Activated T-helper 17 cell treated with anti-CD3 and anti-CD28 coated beads, Interleukin-2, amount 50 U/mL, for 72 hours (primary cell): ENCODE measurements around the gene PSME2. TPM values are rescaled to one million over a fixed set of nuclear protein-coding genes. Genes with fewer than 3 reads are reported as not detected.

Experiments
- ATAC-seq: fragments of 150-1000 bp; cut with Tn5 transposase; replicated peaks from 2 replicates; pipeline ENCODE4 v1.10.0; 2021; ENCODE audit warnings: mild to moderate bottlenecking, moderate library complexity
- H3K27ac Mint-ChIP-seq: one replicate; pipeline ENCODE4 v1.8.0; 2022; ENCODE audit warnings: mixed read lengths
- H3K27me3 Mint-ChIP-seq: one replicate; pipeline ENCODE4 v1.8.0; 2022; ENCODE audit warnings: mixed read lengths
- H3K36me3 Mint-ChIP-seq: one replicate; pipeline ENCODE4 v1.8.0; 2022; ENCODE audit warnings: low read depth, mild to moderate bottlenecking, mixed read lengths
- H3K4me1 Mint-ChIP-seq: one replicate; pipeline ENCODE4 v1.8.0; 2022; ENCODE audit warnings: mixed read lengths
- H3K4me3 Mint-ChIP-seq: one replicate; pipeline ENCODE4 v1.8.0; 2022; ENCODE audit warnings: mild to moderate bottlenecking, mixed read lengths
- H3K9me3 Mint-ChIP-seq: one replicate; pipeline ENCODE4 v1.8.0; 2022; ENCODE audit warnings: mixed read lengths
- total RNA-seq, 2 donors: library from RNA; stranded (reverse); gene quantifications; one replicate each; pipeline ENCODE4 v1.2.3, GENCODE V29; 2022

PSME2 gene
- total RNA-seq, 2 donors from 2014 or later: 339 to 489 TPM

GRCh38 chr14:24123424-24124417 lies 22.7 kb downstream of the PSME2 start:
- Mint-ChIP-seq H3K27ac (peak overlapping the region; percentile 58), H3K4me1 (peaks cover under 1% of the 10 kb centered on the region), H3K9me3 (no peaks in the 10 kb centered on the region), H3K27me3 (no peaks in the 10 kb centered on the region), H3K36me3 (peaks cover 57% of the 10 kb centered on the region), H3K4me3 (no peak overlapping the region)
- ATAC-seq: no peak

DNA sequence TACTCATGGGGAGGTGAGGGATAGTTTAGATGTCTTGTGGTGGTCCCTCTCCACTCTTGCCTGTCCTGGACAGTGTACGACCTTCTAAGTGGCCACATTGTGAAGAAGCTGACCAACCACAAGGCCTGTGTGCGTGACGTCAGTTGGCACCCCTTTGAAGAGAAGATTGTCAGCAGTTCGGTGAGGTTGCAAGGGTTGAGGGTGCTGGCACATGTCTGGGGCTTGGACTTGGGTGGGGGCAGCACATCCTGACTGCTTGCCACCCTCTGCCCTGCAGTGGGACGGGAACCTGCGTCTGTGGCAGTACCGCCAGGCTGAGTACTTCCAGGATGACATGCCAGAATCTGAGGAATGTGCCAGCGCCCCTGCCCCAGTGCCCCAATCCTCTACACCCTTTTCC lies 23.5 kb downstream of the PSME2 start:
- H3K27me3 Mint-ChIP-seq: no peaks in the 10 kb centered on the region
- H3K4me1 Mint-ChIP-seq: peaks cover 6% of the 10 kb centered on the region
- H3K36me3 Mint-ChIP-seq: peaks cover 65% of the 10 kb centered on the region
- no peaks in the 10 kb centered on the region for H3K9me3 Mint-ChIP-seq
- H3K4me3 Mint-ChIP-seq: no peak overlapping the region
- ATAC-seq: no peak
- peak overlapping the region; percentile 58 for H3K27ac Mint-ChIP-seq

DNA sequence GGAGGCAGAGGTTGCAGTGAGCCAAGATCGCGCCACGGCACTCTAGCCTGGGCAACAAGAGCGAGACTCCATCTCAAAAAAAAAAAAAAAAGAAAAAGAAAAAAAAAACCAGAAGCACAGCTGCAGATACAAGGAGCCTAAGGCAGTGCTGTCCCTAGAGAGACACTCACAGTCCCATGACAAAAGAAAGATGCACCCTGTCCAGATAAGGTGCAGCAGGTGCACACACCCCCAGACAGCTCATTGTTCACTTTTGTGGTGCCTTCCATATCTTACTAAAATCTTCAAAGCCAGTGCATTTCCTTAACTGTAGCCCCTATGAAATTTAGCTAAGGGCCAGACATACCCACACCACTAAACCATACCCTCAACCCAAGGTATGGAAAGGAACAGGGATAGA lies 24.0 kb downstream of the PSME2 start:
- no peak overlapping the region for H3K27ac Mint-ChIP-seq
- no peaks in the 10 kb centered on the region for H3K9me3 Mint-ChIP-seq
- H3K36me3 Mint-ChIP-seq: peaks cover 70% of the 10 kb centered on the region
- no peak overlapping the region for H3K4me3 Mint-ChIP-seq
- H3K27me3 Mint-ChIP-seq: no peaks in the 10 kb centered on the region
- ATAC-seq: no peak
- peaks cover 6% of the 10 kb centered on the region for H3K4me1 Mint-ChIP-seq

DNA sequence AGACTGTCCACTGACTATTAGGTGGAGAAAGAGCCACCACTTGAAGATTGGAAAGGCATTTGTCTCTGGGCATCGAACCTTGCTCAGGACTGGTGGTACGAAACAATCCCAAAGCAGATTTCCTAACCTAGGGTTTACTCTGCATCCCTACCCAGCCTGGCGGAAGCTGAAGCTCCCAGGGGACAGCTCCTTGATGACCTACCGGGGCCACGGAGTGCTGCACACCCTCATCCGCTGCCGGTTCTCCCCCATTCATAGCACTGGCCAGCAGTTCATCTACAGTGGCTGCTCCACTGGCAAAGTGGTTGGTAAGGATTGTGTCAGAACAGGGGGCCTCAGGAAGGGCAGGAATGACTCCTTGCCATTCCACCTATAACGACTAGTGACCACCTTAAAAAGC lies 25.2 kb downstream of the PSME2 start:
- peaks cover 82% of the 10 kb centered on the region for H3K36me3 Mint-ChIP-seq

DNA sequence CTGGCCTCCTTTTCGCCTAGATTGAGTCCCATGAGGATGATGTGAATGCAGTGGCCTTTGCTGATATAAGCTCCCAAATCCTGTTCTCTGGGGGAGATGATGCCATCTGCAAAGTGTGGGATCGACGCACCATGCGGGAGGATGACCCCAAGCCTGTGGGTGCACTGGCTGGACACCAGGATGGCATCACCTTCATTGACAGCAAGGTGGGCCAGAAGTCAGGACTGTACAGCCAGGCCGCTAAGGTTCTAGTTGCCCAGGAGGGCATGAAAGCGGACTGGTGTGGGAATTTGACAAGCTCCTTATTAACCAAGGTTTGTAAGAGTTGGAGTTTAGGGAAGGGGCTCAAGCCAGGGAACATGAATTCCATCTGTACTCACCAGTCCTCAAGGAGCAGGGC lies 26.7 kb downstream of the PSME2 start:
- Mint-ChIP-seq H3K27ac (peak overlapping the region; percentile 64), H3K36me3 (peaks cover 97% of the 10 kb centered on the region)
- ATAC-seq: no peak

More for the DNA sequence above, 25.2 kb downstream of the PSME2 start:
- Mint-ChIP-seq H3K9me3 (no peaks in the 10 kb centered on the region), H3K27me3 (no peaks in the 10 kb centered on the region), H3K4me1 (peaks cover 13% of the 10 kb centered on the region), H3K4me3 (no peak overlapping the region), H3K27ac (no peak overlapping the region)
- no peak for ATAC-seq

DNA sequence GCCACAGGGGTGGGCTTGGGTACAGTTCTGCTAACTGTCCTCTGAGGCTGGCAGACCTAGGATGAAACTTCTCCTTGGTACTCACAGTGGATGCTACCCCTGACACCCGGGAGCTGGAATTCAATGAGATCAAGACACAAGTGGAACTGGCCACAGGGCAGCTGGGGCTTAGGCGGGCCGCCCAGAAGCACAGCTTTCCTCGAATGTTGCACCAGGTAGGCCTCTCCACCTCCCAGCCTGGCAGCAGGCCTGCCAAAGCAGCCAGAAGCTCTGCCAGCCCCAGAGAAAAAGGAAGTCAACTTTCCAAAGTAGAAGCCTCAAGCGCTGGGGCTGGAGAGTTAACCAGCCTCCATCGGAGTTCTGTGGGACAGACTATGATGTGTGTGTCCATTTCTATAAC lies 29.2 kb downstream of the PSME2 start:
- Mint-ChIP-seq H3K4me3 (no peak overlapping the region), H3K27ac (peak overlapping the region; percentile 98), H3K4me1 (peaks cover 24% of the 10 kb centered on the region), H3K9me3 (no peaks in the 10 kb centered on the region), H3K36me3 (peaks cover 78% of the 10 kb centered on the region), H3K27me3 (no peaks in the 10 kb centered on the region)
- ATAC-seq: no peak

More for the DNA sequence above, 26.7 kb downstream of the PSME2 start:
- Mint-ChIP-seq H3K4me3 (no peak overlapping the region), H3K27me3 (no peaks in the 10 kb centered on the region), H3K9me3 (no peaks in the 10 kb centered on the region), H3K4me1 (peaks cover 24% of the 10 kb centered on the region)

GRCh38 chr14:24116128-24116814 lies 30.1 kb downstream of the PSME2 start:
- Mint-ChIP-seq H3K4me3 (peak overlapping the region; percentile 100), H3K27ac (peak overlapping the region; percentile 98), H3K36me3 (peaks cover 69% of the 10 kb centered on the region), H3K27me3 (no peaks in the 10 kb centered on the region), H3K4me1 (peaks cover 24% of the 10 kb centered on the region), H3K9me3 (no peaks in the 10 kb centered on the region)
- ATAC-seq: no peak

- ATAC-seq: no peak
- H3K27ac Mint-ChIP-seq: peak overlapping the region; percentile 98
- H3K9me3 Mint-ChIP-seq: no peaks in the 10 kb centered on the region
- H3K36me3 Mint-ChIP-seq: peaks cover 62% of the 10 kb centered on the region
- peak overlapping the region; percentile 100 for H3K4me3 Mint-ChIP-seq
- H3K27me3 Mint-ChIP-seq: no peaks in the 10 kb centered on the region
- H3K4me1 Mint-ChIP-seq: peaks cover 24% of the 10 kb centered on the region
Observed at GRCh38 chr14:24115422-24116127, 30.8 kb downstream of the PSME2 start.

DNA sequence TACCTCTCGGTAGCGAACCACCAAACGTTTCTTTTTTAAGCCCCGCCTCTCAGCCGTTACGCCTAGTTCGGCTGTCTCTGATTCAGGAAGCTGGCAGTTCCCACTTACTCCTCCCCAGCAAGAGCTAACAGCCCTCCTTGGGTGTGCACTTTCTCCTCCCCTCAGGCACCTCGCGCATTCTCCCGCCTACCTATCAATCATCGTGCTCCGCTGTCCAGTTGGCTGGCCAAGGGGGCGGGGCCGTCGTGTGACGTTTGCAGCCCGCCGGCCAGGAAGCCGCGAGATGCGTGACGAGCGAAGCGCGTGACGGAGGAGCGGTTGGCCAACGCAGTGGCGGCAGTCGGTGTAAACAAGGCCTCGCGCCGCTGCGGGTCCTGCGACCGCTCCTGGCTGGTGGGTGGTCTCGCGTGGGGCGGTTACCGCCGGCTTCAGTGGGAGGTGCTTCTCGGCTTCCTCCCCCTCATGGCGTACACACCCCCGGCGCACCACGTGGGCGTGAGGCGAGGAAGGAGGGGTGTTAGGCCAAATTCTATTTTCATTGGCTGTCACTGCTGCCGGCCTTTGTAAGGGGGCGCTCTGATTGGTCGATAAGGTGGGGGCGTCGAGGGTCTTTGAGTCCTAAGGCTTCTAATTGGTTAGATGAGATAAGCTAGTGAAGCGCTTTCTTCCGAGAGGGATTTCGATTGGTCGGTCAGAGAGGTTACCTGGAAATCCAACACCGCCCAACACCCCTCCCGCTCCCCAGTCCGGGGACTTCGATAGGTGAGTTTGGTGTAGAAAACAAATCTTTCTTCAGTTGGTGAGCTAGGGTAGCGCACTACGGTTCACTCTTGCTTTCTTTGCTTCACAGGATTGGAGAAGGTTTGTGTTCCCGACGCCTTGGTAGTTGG lies 31.6 kb downstream of the PSME2 start, which contains the start of the genes DCAF11 and NRL:
DCAF11 (plus strand) TSS at position 246 of the 890 bp plus-strand sequence. CDS start 818 bp downstream, outside the sequence.
NRL (minus strand) TSS at position 418 of the 890 bp plus-strand sequence. CDS start 32,101 bp downstream, outside the sequence.
- Mint-ChIP-seq H3K4me3 (peak within 1 kb of the TSS; percentile 100), H3K27ac (peak within 1 kb of the TSS; percentile 98), H3K27me3 (no peaks in the 10 kb centered on the region), H3K36me3 (peaks cover 54% of the 10 kb centered on the region), H3K4me1 (peaks cover 24% of the 10 kb centered on the region), H3K9me3 (no peaks in the 10 kb centered on the region)
- peak; percentile 90 for ATAC-seq

DNA sequence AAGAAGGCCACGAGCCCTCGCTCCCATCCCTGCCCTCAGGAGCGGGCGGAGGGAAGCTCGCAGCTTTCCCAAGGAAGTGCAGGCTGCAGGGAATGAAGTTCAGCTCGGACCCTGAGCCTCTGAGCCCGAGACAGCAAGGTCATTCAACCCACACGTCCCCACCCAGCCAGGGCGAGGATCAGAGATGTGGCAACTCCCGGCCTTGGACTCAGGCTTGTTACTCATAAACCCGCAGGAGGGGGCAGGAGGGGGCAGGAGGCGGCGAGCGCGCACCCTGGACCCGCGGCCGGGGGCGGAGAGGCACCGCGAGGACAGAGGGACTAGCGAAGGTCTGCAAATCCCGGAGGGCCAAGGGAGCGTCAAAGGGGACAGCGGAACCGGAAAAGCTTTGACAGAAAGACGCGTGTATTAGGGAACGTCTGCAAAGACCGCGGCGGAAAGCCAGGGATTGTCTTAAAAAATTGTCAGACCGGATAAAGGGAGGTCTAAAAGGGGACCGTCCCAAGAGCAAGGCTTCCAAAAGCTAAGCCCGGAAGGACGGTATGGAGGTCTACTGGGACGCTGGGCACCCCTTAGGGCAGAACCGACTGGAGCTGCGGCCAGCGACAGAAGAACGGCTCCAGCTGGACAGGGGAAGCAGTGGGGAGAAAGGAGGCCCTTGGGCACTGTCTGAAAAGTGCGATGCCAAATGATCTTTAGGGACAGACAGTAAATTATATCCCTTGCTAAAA lies 32.4 kb downstream of the PSME2 start:
- peaks cover 46% of the 10 kb centered on the region for H3K36me3 Mint-ChIP-seq
- H3K4me3 Mint-ChIP-seq: peak overlapping the region; percentile 100
- peaks cover 24% of the 10 kb centered on the region for H3K4me1 Mint-ChIP-seq
- H3K27me3 Mint-ChIP-seq: no peaks in the 10 kb centered on the region
- peak overlapping the region; percentile 98 for H3K27ac Mint-ChIP-seq
- H3K9me3 Mint-ChIP-seq: no peaks in the 10 kb centered on the region
- peak; percentile 53 for ATAC-seq

- Mint-ChIP-seq H3K9me3 (no peaks in the 10 kb centered on the region), H3K4me1 (peaks cover 20% of the 10 kb centered on the region), H3K36me3 (peaks cover 40% of the 10 kb centered on the region), H3K27me3 (no peaks in the 10 kb centered on the region), H3K27ac (peak overlapping the region; percentile 98), H3K4me3 (peak overlapping the region; percentile 100)
- ATAC-seq: no peak
Observed at GRCh38 chr14:24113379-24113800, 33.0 kb downstream of the PSME2 start.

DNA sequence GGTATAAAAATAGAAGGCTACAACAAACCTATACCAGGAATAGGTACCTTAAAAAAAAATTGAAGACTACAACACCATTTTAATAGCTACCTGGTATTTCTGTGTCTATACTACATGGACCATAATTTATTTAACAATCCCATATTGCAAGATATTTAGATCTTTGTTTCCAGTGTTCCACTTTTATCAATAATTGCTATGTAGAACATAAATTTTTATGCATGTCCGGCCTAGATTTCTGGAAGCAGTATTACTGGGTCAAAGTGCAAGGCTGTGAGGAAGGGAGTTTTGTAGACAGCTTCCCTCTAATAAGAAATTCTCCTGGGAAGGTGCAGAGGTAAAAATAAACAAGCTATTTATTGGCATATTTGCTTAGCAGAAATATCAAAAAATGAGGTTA lies 35.9 kb downstream of the PSME2 start:
- Mint-ChIP-seq H3K9me3 (no peaks in the 10 kb centered on the region), H3K4me3 (no peak overlapping the region), H3K36me3 (peaks cover 11% of the 10 kb centered on the region), H3K27me3 (no peaks in the 10 kb centered on the region), H3K27ac (no peak overlapping the region), H3K4me1 (peaks cover 4% of the 10 kb centered on the region)
- ATAC-seq: no peak

GRCh38 chr14:24110060-24110459 lies 36.4 kb downstream of the PSME2 start:
- H3K4me3 Mint-ChIP-seq: no peak overlapping the region
- H3K27ac Mint-ChIP-seq: no peak overlapping the region
- no peaks in the 10 kb centered on the region for H3K9me3 Mint-ChIP-seq
- peaks cover 7% of the 10 kb centered on the region for H3K36me3 Mint-ChIP-seq
- no peaks in the 10 kb centered on the region for H3K27me3 Mint-ChIP-seq
- no peaks in the 10 kb centered on the region for H3K4me1 Mint-ChIP-seq
- no peak for ATAC-seq
